Cardiac muscle cell (in vitro differentiated cells and primary cell): ENCODE data around the gene ADGRD1. TPM values are rescaled to one million over a fixed set of nuclear protein-coding genes. Genes with fewer than 3 reads are reported as not detected.

Experiments
- DNase-seq, 2 donors: peaks; one replicate each; pipeline versions ENCODE4 v3.0.0 to v3.0.0-alpha.2; 2010 to 2017; ENCODE audit warnings: low read depth in 1 of 2, low spot score in 1 of 2
- H3K27ac ChIP-seq: fragments of 200-600 bp; sonication (generic); 2 replicates; pipeline ENCODE4 v1.5.1; 2016
- H3K27me3 ChIP-seq: fragments of 200-600 bp; sonication (generic); 2 replicates; pipeline ENCODE4 v1.6.0; 2016; ENCODE audit warnings: control low read depth
- H3K36me3 ChIP-seq: fragments of 200-600 bp; sonication (generic); 2 replicates; pipeline ENCODE4 v1.5.1; 2016; ENCODE audit warnings: control low read depth
- H3K4me1 ChIP-seq: fragments of 200-600 bp; sonication (generic); 2 replicates; pipeline ENCODE4 v1.8.1; 2017; ENCODE audit warnings: low read depth, mild to moderate bottlenecking, mixed run types
- H3K4me3 ChIP-seq: fragments of 200-600 bp; sonication (generic); 2 replicates; pipeline ENCODE4 v1.5.1; 2016; ENCODE audit warnings: mild to moderate bottlenecking
- H3K9me3 ChIP-seq: fragments of 200-600 bp; sonication (generic); 2 replicates; pipeline ENCODE4 v1.5.1; 2017; ENCODE audit warnings: low read depth, mild to moderate bottlenecking, control low read depth
- CTCF ChIP-seq: IDR thresholded peaks from 2 replicates; pipeline ENCODE4 v1.5.1; 2012; ENCODE audit warnings: low read depth, mild to moderate bottlenecking, low read length
- polyA plus RNA-seq: library from polyadenylated mRNA; unstranded; fragments of >200 nt; fragmentation: Nextera tagmentation; extraction: Ambion mirVana; gene quantifications from 2 replicates; pipeline ENCODE4 v1.2.1, GENCODE V29; 2016
- total RNA-seq: library from RNA; depleted of rRNA; stranded (reverse); fragments of >200 nt; gene quantifications from 2 replicates; pipeline ENCODE4 v1.2.3, GENCODE V29; 2016

The ADGRD1 gene
- total and polyA plus RNA-seq, 2 experiments from 2014 or later = 66.6 to 74.0 TPM

DNA sequence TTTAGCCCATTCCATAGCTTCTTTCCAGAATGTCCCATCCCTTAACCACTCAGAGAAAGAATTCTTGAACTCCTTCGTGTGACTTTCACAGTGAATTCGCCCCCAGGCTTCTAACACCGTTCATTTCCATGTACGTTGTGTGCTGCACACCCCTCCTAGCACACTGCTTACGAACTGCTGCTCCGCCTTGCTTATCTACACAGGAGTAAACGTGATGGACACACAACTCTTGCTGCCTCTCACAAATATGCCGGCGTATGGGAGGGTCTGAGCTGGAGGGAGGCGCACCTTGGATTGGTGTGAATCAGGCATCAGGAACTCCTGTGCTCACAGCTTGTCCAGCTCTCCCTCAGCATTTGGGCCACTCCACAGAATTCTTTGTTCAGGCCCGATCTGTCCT lies 3.9 kb upstream of the ADGRD1 start:
- no peak for DNase-seq
- Histone ChIP-seq H3K27me3 (no peaks in the 10 kb centered on the region), H3K27ac (no peak overlapping the region), H3K36me3 (no peaks in the 10 kb centered on the region), H3K4me3 (no peak overlapping the region), H3K9me3 (no peaks in the 10 kb centered on the region), H3K4me1 (peaks cover 25% of the 10 kb centered on the region)
- TF ChIP-seq CTCF = no peak

DNA sequence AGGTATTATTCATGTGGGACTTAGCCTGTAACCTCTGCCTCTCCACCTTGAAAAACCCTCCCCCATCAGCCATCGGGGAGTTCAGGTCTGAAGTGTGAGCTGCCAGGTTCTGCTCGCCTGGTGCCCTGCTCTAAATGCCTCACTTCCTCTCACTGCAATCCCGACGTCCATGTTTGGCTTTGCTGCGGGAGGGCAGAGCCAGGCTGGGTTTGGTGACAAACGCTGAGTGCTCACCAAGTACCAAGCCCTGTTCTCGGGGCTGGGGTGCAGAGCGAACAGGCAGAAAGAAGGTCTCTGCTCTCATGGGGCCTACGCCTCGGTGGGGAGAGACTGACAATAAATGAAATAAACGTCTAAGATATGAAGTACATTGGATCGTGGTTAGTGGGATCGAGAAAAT lies 2.1 kb upstream of the ADGRD1 start:
- TF ChIP-seq CTCF = no peak
- Histone ChIP-seq H3K27ac (peak overlapping the region; percentile 99), H3K4me1 (peaks cover 39% of the 10 kb centered on the region), H3K4me3 (no peak overlapping the region), H3K27me3 (no peaks in the 10 kb centered on the region), H3K9me3 (no peaks in the 10 kb centered on the region), H3K36me3 (no peaks in the 10 kb centered on the region)
- DNase-seq = no peak

DNA sequence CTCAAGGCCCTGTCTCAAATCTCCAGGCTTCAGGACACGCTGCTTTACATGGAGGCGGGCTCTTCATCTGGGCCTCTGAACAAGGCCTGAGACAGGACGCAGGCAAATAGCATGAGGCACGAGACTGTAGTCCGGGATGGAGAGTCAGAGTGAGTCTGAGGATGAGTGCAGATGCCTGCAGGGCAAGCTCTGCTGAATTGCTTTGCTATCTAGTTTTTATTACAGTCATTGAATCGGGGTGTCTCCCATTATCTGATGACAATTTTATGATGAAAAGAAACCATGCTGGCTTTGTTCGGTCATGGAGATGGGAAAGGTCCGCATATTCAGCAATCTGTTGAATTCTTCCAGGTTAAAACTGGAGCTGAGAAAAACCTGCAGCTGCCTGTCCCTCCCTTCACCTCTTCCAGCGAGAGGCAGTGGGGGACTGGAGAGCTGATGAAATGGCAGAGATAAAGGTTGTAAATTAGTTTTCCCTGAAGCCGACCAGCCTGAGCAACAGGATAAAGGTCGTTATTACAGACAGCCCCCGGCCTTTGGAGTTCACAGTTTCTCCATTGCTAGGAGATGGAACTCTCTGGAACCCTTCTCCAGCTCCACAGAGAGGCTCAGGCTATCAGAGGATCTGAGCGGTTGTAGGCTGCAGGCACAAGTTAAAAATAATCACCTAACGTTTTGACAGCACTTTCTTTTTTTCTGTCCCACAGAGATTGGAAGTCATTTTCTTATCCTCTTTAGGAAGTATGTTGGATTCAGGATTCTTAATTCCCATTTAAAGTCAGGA lies 1.3 kb upstream of the ADGRD1 start:
- Histone ChIP-seq H3K27ac (peak overlapping the region; percentile 99), H3K36me3 (no peaks in the 10 kb centered on the region), H3K9me3 (no peaks in the 10 kb centered on the region), H3K27me3 (no peaks in the 10 kb centered on the region), H3K4me3 (no peak overlapping the region), H3K4me1 (peaks cover 39% of the 10 kb centered on the region)
- peak in 1 of 2 donors; percentile 47 for DNase-seq
- no peak for TF ChIP-seq CTCF

- no peaks in the 10 kb centered on the region for H3K9me3 ChIP-seq
- peak overlapping the region; percentile 99 for H3K27ac ChIP-seq
- H3K36me3 ChIP-seq = no peaks in the 10 kb centered on the region
- H3K27me3 ChIP-seq = no peaks in the 10 kb centered on the region
- peak overlapping the region; percentile 50 for H3K4me3 ChIP-seq
- TF ChIP-seq CTCF = no peak
- no peak for DNase-seq
- peaks cover 39% of the 10 kb centered on the region for H3K4me1 ChIP-seq
These were observed 781 bp downstream of the ADGRD1 start for GRCh38 chr12:130954544-130954831.

GRCh38 chr12:130955238-130955816 lies 1.6 kb downstream of the ADGRD1 start:
- Histone ChIP-seq H3K27me3 (no peaks in the 10 kb centered on the region), H3K4me1 (peaks cover 39% of the 10 kb centered on the region), H3K4me3 (peak overlapping the region; percentile 50), H3K9me3 (no peaks in the 10 kb centered on the region), H3K36me3 (no peaks in the 10 kb centered on the region), H3K27ac (peak overlapping the region; percentile 19)
- peak in 1 of 2 donors; percentile 31 for DNase-seq
- no peak for TF ChIP-seq CTCF
